D721Med (cell line): Measurements from ENCODE around the gene LRRC49.

Experiments used
- DNase-seq: peaks from one replicate; pipeline ENCODE4 v3.0.0; 2011; ENCODE audit warnings: low spot score; ENCODE audit not compliant: insufficient read length
- FAIRE-seq: peaks from 2 replicates; lab custom pipeline; 2011; peaks lifted over from hg19 to GRCh38; lab: Jason Lieb, UNC
- CTCF ChIP-seq: IDR thresholded peaks from 2 replicates; pipeline ENCODE4 v1.5.1; 2012; ENCODE audit warnings: mild to moderate bottlenecking, control low read depth; ENCODE audit not compliant: insufficient read depth; ENCODE audit errors: missing control alignments

Gene LRRC49

GRCh38 chr15:71083349-71083748, 190.7 kb downstream of the LRRC49 start:
- DNase-seq (no peak), FAIRE-seq (no peak)
- TF ChIP-seq CTCF, result no peak

GRCh38 chr15:71084264-71084663, 191.6 kb downstream of the LRRC49 start:
- TF ChIP-seq CTCF, result no peak
- DNase-seq, result no peak
- FAIRE-seq, result no peak

- FAIRE-seq, result no peak
- DNase-seq, result no peak
- TF ChIP-seq CTCF, result no peak
Observed at GRCh38 chr15:71085809-71086208, 193.2 kb downstream of the LRRC49 start.

GRCh38 chr15:71088155-71088554, 195.5 kb downstream of the LRRC49 start:
- FAIRE-seq (no peak), DNase-seq (no peak)
- TF ChIP-seq CTCF, result no peak

GRCh38 chr15:71088683-71089082, 196.1 kb downstream of the LRRC49 start:
- DNase-seq, result no peak
- TF ChIP-seq CTCF, result no peak
- no peak for FAIRE-seq

GRCh38 chr15:71089801-71090200, 197.2 kb downstream of the LRRC49 start:
- no peak for DNase-seq
- no peak for FAIRE-seq
- no peak for TF ChIP-seq CTCF

- FAIRE-seq (no peak), DNase-seq (no peak)
- no peak for TF ChIP-seq CTCF
Observed at GRCh38 chr15:71091601-71092000, 199.0 kb downstream of the LRRC49 start.
